GM18498 (cell line): ENCODE data around the gene PRDM15.

Experiments
- ATAC-seq: cut with Tn5 transposase; IDR thresholded peaks from one replicate; pipeline ENCODE4 v1.9.1; 2021; ENCODE audit warnings: mild to moderate bottlenecking, moderate library complexity; ENCODE audit not compliant: unreplicated experiment

PRDM15 gene

GRCh38 chr21:41866274-41866809, 12.8 kb downstream of the PRDM15 start:
- no peak for ATAC-seq

GRCh38 chr21:41865002-41865777, 14.0 kb downstream of the PRDM15 start:
- ATAC-seq: peak; percentile 61

- ATAC-seq: no peak
These were observed 14.7 kb downstream of the PRDM15 start for GRCh38 chr21:41864311-41865001.

GRCh38 chr21:41863439-41863740, 15.8 kb downstream of the PRDM15 start:
- ATAC-seq: no peak

- no peak for ATAC-seq
These were observed 17.2 kb downstream of the PRDM15 start for GRCh38 chr21:41861987-41862386.

GRCh38 chr21:41861255-41861654, 17.9 kb downstream of the PRDM15 start:
- ATAC-seq: no peak

- no peak for ATAC-seq
These were observed 19.7 kb downstream of the PRDM15 start for GRCh38 chr21:41859297-41859980.

- ATAC-seq: no peak
These were observed 20.5 kb downstream of the PRDM15 start for GRCh38 chr21:41858466-41859296.

- no peak for ATAC-seq
These were observed 21.3 kb downstream of the PRDM15 start for GRCh38 chr21:41857771-41858300.

- no peak for ATAC-seq
These were observed 22.6 kb downstream of the PRDM15 start for GRCh38 chr21:41856572-41856971.

GRCh38 chr21:41854426-41854995, 24.6 kb downstream of the PRDM15 start:
- ATAC-seq: no peak

GRCh38 chr21:41852929-41853320, 26.2 kb downstream of the PRDM15 start:
- ATAC-seq: no peak

GRCh38 chr21:41852151-41852928, 26.8 kb downstream of the PRDM15 start:
- no peak for ATAC-seq

- no peak for ATAC-seq
These were observed 27.9 kb downstream of the PRDM15 start for GRCh38 chr21:41851090-41851790.

GRCh38 chr21:41850085-41850484, 29.1 kb downstream of the PRDM15 start:
- ATAC-seq: no peak

GRCh38 chr21:41848958-41849580, 30.1 kb downstream of the PRDM15 start:
- ATAC-seq: no peak

- ATAC-seq: no peak
These were observed 30.6 kb downstream of the PRDM15 start for GRCh38 chr21:41848533-41848932.

GRCh38 chr21:41847066-41847804, 31.9 kb downstream of the PRDM15 start:
- ATAC-seq: no peak
